D721Med (cell line): Measurements from ENCODE around the gene SCYGR3.

ENCODE experiments used
- DNase-seq: peaks from one replicate; pipeline ENCODE4 v3.0.0; 2011; ENCODE audit warnings: low spot score; ENCODE audit not compliant: insufficient read length
- FAIRE-seq: peaks from 2 replicates; lab custom pipeline; 2011; peaks lifted over from hg19 to GRCh38; lab: Jason Lieb, UNC
- CTCF ChIP-seq: IDR thresholded peaks from 2 replicates; pipeline ENCODE4 v1.5.1; 2012; ENCODE audit warnings: mild to moderate bottlenecking, control low read depth; ENCODE audit not compliant: insufficient read depth; ENCODE audit errors: missing control alignments

The SCYGR3 gene

GRCh38 chr2:227626580-227627151 lies 12.0 kb upstream of the SCYGR3 start:
- no peak for FAIRE-seq
- DNase-seq, result no peak
- TF ChIP-seq CTCF, result no peak

DNA sequence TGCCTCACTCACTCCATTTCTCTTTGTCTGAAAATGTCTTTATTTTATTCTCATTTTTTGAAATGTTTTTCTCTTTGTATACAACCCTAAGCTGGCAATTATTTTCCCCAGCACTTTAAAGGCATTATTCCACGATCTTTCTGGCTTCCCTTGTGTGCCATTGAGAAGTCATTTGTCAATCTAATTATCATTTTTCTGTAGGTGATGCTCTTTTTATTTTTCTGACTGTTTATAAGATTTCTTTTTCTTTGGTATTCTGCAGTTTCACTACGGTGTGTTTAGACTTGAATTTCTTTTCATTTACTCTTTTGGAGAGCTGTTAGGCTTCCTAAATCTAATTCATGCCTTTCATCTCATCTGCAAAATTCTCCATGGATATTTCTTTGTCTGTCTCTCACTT lies 10.8 kb upstream of the SCYGR3 start:
- DNase-seq, result no peak
- FAIRE-seq, result no peak
- TF ChIP-seq CTCF, result no peak

- no peak for TF ChIP-seq CTCF
- DNase-seq (no peak), FAIRE-seq (no peak)
These were observed 8.6 kb upstream of the SCYGR3 start for GRCh38 chr2:227623226-227623625.

- TF ChIP-seq CTCF, result no peak
- no peak for FAIRE-seq
- DNase-seq, result no peak
These were observed 2.9 kb upstream of the SCYGR3 start, which contains the start of gene SCYGR4 for GRCh38 chr2:227617316-227618230. Gene SCYGR4, plus strand, starts transcription at chr2:227617498. Its CDS starts 0 bp downstream, at chr2:227617498.

DNA sequence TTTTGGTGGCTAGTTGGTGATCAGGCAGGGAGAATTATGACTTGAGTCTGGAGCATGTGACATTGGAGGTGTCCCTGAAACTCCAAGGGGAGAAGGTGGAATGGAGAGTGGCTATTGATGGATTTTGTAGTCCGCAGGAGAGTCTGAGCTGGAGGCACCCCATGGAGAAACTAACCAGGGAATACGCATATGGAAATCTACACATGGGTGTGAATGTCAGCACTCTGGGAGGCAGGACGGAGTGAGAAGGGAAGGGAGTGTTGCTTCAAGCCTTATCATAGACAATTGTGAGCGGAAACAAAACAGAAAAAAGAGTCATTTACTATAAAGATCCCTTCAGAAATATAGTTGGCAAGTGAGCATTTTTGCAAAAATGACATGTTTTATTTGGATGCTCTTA lies 2.0 kb upstream of the SCYGR3 start:
- FAIRE-seq (no peak), DNase-seq (no peak)
- no peak for TF ChIP-seq CTCF

GRCh38 chr2:227615906-227616305 lies 1.3 kb upstream of the SCYGR3 start:
- no peak for TF ChIP-seq CTCF
- DNase-seq (no peak), FAIRE-seq (no peak)

DNA sequence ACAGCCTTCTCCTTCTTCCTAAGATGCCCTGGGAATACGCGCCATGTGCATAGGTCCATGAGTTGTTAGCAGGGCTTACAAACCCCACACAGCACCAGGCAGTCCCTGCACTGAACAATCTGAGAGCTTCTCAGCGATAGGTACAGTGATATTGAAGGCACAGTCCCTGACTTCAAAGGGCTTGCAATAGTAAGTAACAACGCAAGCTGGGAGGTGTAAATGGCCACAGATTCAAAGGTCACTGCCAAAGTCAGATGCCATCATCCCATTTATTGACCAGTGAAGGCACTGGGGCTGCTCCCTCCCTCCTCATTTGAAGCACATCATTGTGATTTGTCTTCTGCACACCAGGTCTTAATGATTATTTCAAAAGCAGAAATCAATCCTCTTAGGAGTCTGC lies 541 bp upstream of the SCYGR3 start:
- DNase-seq (no peak), FAIRE-seq (no peak)
- no peak for TF ChIP-seq CTCF
